Measurements from ENCODE around the gene F8.

DNA sequence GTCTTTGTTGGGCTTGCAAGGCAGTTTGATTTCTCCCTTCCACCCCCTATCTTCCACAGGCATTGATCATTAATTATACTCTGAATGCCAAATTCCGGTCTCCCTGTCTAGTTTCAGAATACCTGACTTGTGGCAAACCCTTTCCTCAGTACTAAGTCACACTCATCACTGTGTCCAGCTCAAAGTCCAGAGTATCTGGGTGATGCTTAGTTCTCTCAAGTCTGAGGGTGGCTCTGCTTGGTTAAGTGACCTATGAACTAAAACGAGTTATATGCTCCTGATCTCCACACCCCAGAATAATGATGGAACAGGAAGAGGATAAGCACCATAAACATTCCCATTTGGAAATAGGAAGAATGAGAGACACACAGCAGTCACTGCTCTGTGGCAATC, 194.5 kb downstream of the F8 start:
- TF ChIP-seq, protein P1, sequence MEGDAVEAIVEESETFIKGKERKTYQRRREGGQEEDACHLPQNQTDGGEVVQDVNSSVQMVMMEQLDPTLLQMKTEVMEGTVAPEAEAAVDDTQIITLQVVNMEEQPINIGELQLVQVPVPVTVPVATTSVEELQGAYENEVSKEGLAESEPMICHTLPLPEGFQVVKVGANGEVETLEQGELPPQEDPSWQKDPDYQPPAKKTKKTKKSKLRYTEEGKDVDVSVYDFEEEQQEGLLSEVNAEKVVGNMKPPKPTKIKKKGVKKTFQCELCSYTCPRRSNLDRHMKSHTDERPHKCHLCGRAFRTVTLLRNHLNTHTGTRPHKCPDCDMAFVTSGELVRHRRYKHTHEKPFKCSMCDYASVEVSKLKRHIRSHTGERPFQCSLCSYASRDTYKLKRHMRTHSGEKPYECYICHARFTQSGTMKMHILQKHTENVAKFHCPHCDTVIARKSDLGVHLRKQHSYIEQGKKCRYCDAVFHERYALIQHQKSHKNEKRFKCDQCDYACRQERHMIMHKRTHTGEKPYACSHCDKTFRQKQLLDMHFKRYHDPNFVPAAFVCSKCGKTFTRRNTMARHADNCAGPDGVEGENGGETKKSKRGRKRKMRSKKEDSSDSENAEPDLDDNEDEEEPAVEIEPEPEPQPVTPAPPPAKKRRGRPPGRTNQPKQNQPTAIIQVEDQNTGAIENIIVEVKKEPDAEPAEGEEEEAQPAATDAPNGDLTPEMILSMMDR (conservative IDR thresholded peaks at IDR 0.05; ENCODE audit: low read length) = no peak
- TF ChIP-seq EZH2phosphoT487 (IDR thresholded peaks at IDR 0.05; ENCODE audit: borderline replicate concordance) = no peak
